Adrenal gland (tissue), 12 donors: ENCODE results near the gene MBTD1. TPM values are rescaled to one million over a fixed set of nuclear protein-coding genes. Genes with fewer than 3 reads are reported as not detected.

Experiments used
- DNase-seq, 7 donors: peaks; one replicate each; pipeline ENCODE4 v3.0.0-alpha.2; 2019 to 2020
- H3K27ac ChIP-seq, 5 donors: fragments of 200-600 bp; sonication (generic) in 4 of 5; 1 replicate in 3 of 5; 2 replicates in 2 of 5; pipeline versions ENCODE4 v1.5.1 to v1.8.0; 2016 to 2020; ENCODE audit warnings: mild to moderate bottlenecking in 1 of 5
- H3K27me3 ChIP-seq: fragments of 200-600 bp; 2 replicates; pipeline ENCODE4 v1.8.0; 2021
- H3K36me3 ChIP-seq, 2 donors: fragments of 200-600 bp; replicated peaks in 1 of 2; 1 replicate in 1 of 2; 2 replicates in 1 of 2; pipeline versions ENCODE4 v1.5.1 to v1.8.0; 2018 to 2022
- H3K4me1 ChIP-seq, 2 donors: fragments of 200-600 bp; replicated peaks in 1 of 2; 1 replicate in 1 of 2; 2 replicates in 1 of 2; pipeline versions ENCODE4 v1.5.1 to v1.8.0; 2018 to 2021
- H3K4me3 ChIP-seq, 4 donors: fragments of 200-600 bp; sonication (generic) in 3 of 4; one replicate each; pipeline ENCODE4 v1.5.1; 2016 to 2018
- H3K9me3 ChIP-seq, 3 donors: fragments of 200-600 bp; sonication (generic) in 1 of 3; replicated peaks in 1 of 3; 1 replicate in 2 of 3; 2 replicates in 1 of 3; pipeline versions ENCODE4 v1.5.1 to v1.8.0; 2016 to 2021
- POLR2A ChIP-seq, 2 donors: fragments of 450-650 bp; IDR thresholded peaks; one replicate each; pipeline ENCODE4 v1.6.1; 2017; ENCODE audit warnings: antibody characterized with exemption in 2 of 2, mild to moderate bottlenecking in 2 of 2, moderate library complexity in 1 of 2
- WGBS, 4 donors: extraction: QIAGEN DNeasy Blood & Tissue Kit in 2 of 4; methylation state at CpG; one replicate each; pipeline versions ENCODE4 v1.1.5 to v1.1.7; 2013 to 2017; 5-methylcytosine and 5-hydroxymethylcytosine counted together
- intact Hi-C, 2 donors: fragments of 100-400 bp; cut with DNase I; formaldehyde crosslinking; loops; one replicate each; pipeline versions ENCODE4 v1.14.1 to v1.15.0; 2022 to 2023
- polyA plus RNA-seq, 3 donors: library from polyadenylated mRNA; stranded (reverse); fragments of 200-250 nt in 2 of 3; fragments of 350-450 nt in 1 of 3; fragmentation: Illumina TruSeq in 1 of 3; extraction: RNeasy Lipid Tissue Mini Kit (QIAGEN cat#74804) in 1 of 3; gene quantifications; one replicate each; pipeline ENCODE4 v1.2.3, GENCODE V29; 2013 to 2014
- total RNA-seq, 9 donors: library from RNA; depleted of rRNA in 4 of 9; stranded (reverse); fragments of >200 nt in 4 of 9; fragments of 120-200 nt in 1 of 9; fragmentation: NEBNext Ultra II Directional in 1 of 9; extraction: Animal tissue kit (Norgen Biotek cat#: 25700) in 1 of 9; gene quantifications; one replicate each; pipeline versions ENCODE4 v1.1.0 to v1.2.4, GENCODE V29; 2013 to 2023
- TF ChIP-seq, protein P1 (sequence below), 6 experiments: fragments of 450-650 bp in 4 of 6; fragments of 200-600 bp in 2 of 6; sonication (generic) in 1 of 6; IDR thresholded peaks; 1 replicate in 5 of 6; 2 replicates in 1 of 6; pipeline versions ENCODE4 v1.5.1 to v1.8.0; 2016 to 2021; ENCODE audit warnings: antibody characterized with exemption in 6 of 6, mild to moderate bottlenecking in 2 of 6, moderate library complexity in 1 of 6
- donor health status: healthy with polysubstance abuse.
- donor health status: Bipolar disorder and iron deficiency.
- donor health status: DM: yes; HTN: yes; CAD: no.
- donor health status: DM: no; HTN: no; CAD: no.
- donor health status: DM: no; HTN: no; CAD: no.
- donor health status: DM: yes; HTN: yes; CAD: no.

The MBTD1 gene
- total and polyA plus RNA-seq, 12 donors: 5.5 to 20.0 (median 10.3) TPM

DNA sequence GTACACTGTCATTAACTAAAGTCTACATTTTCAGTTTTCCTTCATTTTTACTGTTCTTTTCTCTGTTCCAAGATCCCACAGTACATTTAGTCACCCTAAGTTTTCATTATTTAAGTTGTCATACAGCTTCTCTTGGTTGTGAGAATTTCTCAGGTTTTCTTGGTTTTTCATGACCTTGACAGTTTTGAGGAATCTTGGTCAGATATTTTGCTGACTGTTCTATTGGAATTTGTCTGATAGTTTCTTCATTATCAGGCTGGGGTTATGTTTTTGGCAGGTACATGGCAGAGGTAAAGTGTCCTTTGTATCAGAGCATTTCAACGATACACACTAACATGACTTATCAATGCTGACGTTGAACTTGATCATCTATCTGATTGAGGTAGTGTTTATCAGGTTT lies 19.6 kb downstream of the MBTD1 start:
- TF ChIP-seq POLR2A (IDR thresholded peaks at IDR 0.05): no peak
- TF ChIP-seq, protein P1, sequence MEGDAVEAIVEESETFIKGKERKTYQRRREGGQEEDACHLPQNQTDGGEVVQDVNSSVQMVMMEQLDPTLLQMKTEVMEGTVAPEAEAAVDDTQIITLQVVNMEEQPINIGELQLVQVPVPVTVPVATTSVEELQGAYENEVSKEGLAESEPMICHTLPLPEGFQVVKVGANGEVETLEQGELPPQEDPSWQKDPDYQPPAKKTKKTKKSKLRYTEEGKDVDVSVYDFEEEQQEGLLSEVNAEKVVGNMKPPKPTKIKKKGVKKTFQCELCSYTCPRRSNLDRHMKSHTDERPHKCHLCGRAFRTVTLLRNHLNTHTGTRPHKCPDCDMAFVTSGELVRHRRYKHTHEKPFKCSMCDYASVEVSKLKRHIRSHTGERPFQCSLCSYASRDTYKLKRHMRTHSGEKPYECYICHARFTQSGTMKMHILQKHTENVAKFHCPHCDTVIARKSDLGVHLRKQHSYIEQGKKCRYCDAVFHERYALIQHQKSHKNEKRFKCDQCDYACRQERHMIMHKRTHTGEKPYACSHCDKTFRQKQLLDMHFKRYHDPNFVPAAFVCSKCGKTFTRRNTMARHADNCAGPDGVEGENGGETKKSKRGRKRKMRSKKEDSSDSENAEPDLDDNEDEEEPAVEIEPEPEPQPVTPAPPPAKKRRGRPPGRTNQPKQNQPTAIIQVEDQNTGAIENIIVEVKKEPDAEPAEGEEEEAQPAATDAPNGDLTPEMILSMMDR (IDR thresholded peaks at IDR 0.05): no peak
- Histone ChIP-seq H3K4me3 (no peak overlapping the region), H3K9me3 (no peaks in the 10 kb centered on the region), H3K27ac (no peak overlapping the region), H3K27me3 (no peaks in the 10 kb centered on the region), H3K4me1 (peaks cover 0 to 8% of the 10 kb centered on the region in 2 donors), H3K36me3 (no peaks in the 10 kb centered on the region)
- intact Hi-C loops: no loop called here
- WGBS, 4 donors: 38 to 71% (median 53%) methylated on average over 2 of the region's 2 CpGs
- DNase-seq: no peak

DNA sequence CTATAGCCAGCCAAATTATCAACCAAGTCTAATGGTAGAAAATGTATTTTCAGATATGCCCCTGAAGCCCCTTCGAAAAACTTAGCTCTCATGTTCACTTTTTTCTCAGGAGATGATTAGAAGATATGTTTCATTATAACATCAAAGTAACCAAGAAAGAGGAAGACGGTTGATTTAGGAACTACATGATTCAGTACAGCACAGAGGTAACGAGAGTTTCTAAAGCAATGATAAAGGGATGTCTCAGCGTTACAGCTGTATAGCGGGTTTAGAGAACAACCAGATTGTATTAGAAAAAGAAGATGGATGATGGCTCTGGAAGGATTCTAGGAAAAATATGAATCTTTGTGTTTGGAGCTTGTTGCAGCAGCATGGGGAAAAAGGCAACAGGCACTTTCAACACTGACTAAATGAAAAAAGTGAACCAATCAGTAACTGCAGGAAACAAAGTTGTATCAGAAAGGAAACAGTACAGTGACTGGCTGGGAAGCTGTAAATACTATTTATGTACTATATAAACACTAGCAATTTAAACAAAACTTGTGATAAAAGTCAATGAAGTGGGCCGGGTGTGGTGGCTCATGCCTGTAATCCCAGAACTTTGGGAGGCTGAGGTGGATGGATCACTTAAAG lies 21.5 kb downstream of the MBTD1 start:
- intact Hi-C loops: no loop called here
- no peaks in the 10 kb centered on the region for H3K36me3 ChIP-seq
- peaks cover 0 to 8% of the 10 kb centered on the region in 2 donors for H3K4me1 ChIP-seq
- H3K27ac ChIP-seq: no peak overlapping the region
- H3K9me3 ChIP-seq: no peaks in the 10 kb centered on the region
- DNase-seq: no peak
- TF ChIP-seq, protein P1 (IDR thresholded peaks at IDR 0.05): no peak
- TF ChIP-seq POLR2A (IDR thresholded peaks at IDR 0.05): no peak
- no peaks in the 10 kb centered on the region for H3K27me3 ChIP-seq
- no peak overlapping the region for H3K4me3 ChIP-seq
- 71 to 87% (median 81%) methylated on average over 6 of the region's 6 CpGs for WGBS, 4 donors

DNA sequence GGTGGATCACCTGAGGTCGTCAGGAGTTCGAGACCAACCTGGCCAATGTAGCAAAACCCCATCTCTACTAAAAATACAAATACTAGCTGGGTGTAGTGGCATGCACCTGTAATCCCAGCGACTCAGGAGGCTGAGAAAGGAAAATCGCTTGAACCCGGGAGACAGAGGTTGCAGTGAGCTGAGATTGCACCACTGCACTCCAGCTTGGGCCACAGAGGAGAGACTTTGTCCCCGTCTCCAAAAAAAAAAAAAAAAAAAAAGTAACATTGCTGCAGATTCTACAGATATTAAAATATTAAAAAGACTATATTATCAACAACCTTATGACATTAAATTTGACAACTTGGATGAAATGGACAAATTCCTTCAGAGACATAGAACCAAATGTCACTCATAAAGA lies 25.7 kb downstream of the MBTD1 start:
- H3K27me3 ChIP-seq: no peaks in the 10 kb centered on the region
- no peak overlapping the region for H3K27ac ChIP-seq
- H3K36me3 ChIP-seq: no peaks in the 10 kb centered on the region
- DNase-seq: no peak
- H3K9me3 ChIP-seq: no peaks in the 10 kb centered on the region
- intact Hi-C loops: no loop called here
- TF ChIP-seq POLR2A (IDR thresholded peaks at IDR 0.05): no peak
- TF ChIP-seq, protein P1 (IDR thresholded peaks at IDR 0.05): no peak
- 81 to 97% (median 87%) methylated on average over 6 of the region's 6 CpGs for WGBS, 4 donors
- peaks cover 0 to 8% of the 10 kb centered on the region in 2 donors for H3K4me1 ChIP-seq
- no peak overlapping the region for H3K4me3 ChIP-seq

DNA sequence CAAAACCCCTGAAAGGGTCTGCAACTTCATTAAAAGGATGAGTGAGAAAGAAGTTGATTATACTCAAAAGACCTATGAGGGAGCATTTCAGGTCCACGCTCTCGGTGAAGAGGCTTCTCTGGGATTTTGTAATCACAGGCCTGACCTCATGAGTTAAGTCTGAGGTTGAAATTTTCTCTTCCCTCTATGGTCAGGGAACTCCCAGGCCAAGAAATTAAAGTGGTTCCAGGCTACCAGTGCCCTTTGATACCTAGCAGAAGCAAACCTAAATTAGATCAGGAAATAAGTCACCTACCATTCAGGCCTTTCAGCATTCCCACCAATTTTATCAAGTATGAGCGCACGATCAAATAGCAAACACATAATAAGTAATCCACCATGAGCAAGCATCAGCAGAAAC lies 27.9 kb downstream of the MBTD1 start:
- intact Hi-C loops: no loop called here
- no peak for DNase-seq
- no peaks in the 10 kb centered on the region for H3K9me3 ChIP-seq
- no peak for TF ChIP-seq POLR2A (IDR thresholded peaks at IDR 0.05)
- TF ChIP-seq, protein P1 (IDR thresholded peaks at IDR 0.05): no peak
- H3K4me1 ChIP-seq: peaks cover 0 to 8% of the 10 kb centered on the region in 2 donors
- H3K27ac ChIP-seq: no peak overlapping the region
- 75 to 90% (median 87%) methylated on average over 4 of the region's 4 CpGs for WGBS, 4 donors
- H3K4me3 ChIP-seq: no peak overlapping the region
- no peaks in the 10 kb centered on the region for H3K36me3 ChIP-seq
- no peaks in the 10 kb centered on the region for H3K27me3 ChIP-seq
